ENCODE data around the gene HGFAC.

HGFAC gene

GRCh38 chr4:3405176-3405575 is 36.6 kb upstream of the HGFAC start:
- TF ChIP-seq CTCF (IDR thresholded peaks at IDR 0.05; ENCODE audit: low read depth, low read length, missing control alignments), result no peak
- Histone ChIP-seq H3K27ac (no peak overlapping the region), H3K36me3 (replicated peaks) (no peaks in the 10 kb centered on the region), H3K4me3 (ENCODE audit: low read depth, low read length) (no peak overlapping the region), H3K27me3 (replicated peaks) (no peaks in the 10 kb centered on the region)
- no peak for DNase-seq
- in situ Hi-C loops (cut with HindIII; ENCODE audit: low pct_ligation_motif_present, low sequenced_read_pairs), result no loop called here

GRCh38 chr4:3406021-3406420 is 35.7 kb upstream of the HGFAC start:
- DNase-seq, result no peak
- H3K36me3 ChIP-seq (replicated peaks), result no peaks in the 10 kb centered on the region
- no peak overlapping the region for H3K27ac ChIP-seq
- no peak for TF ChIP-seq CTCF (IDR thresholded peaks at IDR 0.05; ENCODE audit: low read depth, low read length, missing control alignments)
- H3K4me3 ChIP-seq (ENCODE audit: low read depth, low read length), result no peak overlapping the region
- in situ Hi-C loops (cut with HindIII; ENCODE audit: low pct_ligation_motif_present, low sequenced_read_pairs), result no loop called here
- H3K27me3 ChIP-seq (replicated peaks), result no peaks in the 10 kb centered on the region

- in situ Hi-C loops (cut with HindIII; ENCODE audit: low pct_ligation_motif_present, low sequenced_read_pairs), result no loop called here
- no peak for DNase-seq
- H3K27ac ChIP-seq, result no peak overlapping the region
- H3K27me3 ChIP-seq (replicated peaks), result no peaks in the 10 kb centered on the region
- no peak for TF ChIP-seq CTCF (IDR thresholded peaks at IDR 0.05; ENCODE audit: low read depth, low read length, missing control alignments)
- H3K36me3 ChIP-seq (replicated peaks), result no peaks in the 10 kb centered on the region
- H3K4me3 ChIP-seq (ENCODE audit: low read depth, low read length), result no peak overlapping the region
Observed at GRCh38 chr4:3406431-3406830, 35.3 kb upstream of the HGFAC start.

GRCh38 chr4:3407171-3407771 is 34.5 kb upstream of the HGFAC start:
- in situ Hi-C loops (cut with HindIII; ENCODE audit: low pct_ligation_motif_present, low sequenced_read_pairs), result no loop called here
- no peak overlapping the region for H3K4me3 ChIP-seq (ENCODE audit: low read depth, low read length)
- no peaks in the 10 kb centered on the region for H3K36me3 ChIP-seq (replicated peaks)
- no peak overlapping the region for H3K27ac ChIP-seq
- H3K27me3 ChIP-seq (replicated peaks), result no peaks in the 10 kb centered on the region
- no peak for TF ChIP-seq CTCF (IDR thresholded peaks at IDR 0.05; ENCODE audit: low read depth, low read length, missing control alignments)
- no peak for DNase-seq

GRCh38 chr4:3407930-3408792 is 33.6 kb upstream of the HGFAC start:
- no peak overlapping the region for H3K4me3 ChIP-seq (ENCODE audit: low read depth, low read length)
- no peak for DNase-seq
- H3K27me3 ChIP-seq (replicated peaks), result no peaks in the 10 kb centered on the region
- H3K27ac ChIP-seq, result no peak overlapping the region
- H3K36me3 ChIP-seq (replicated peaks), result no peaks in the 10 kb centered on the region
- in situ Hi-C loops (cut with HindIII; ENCODE audit: low pct_ligation_motif_present, low sequenced_read_pairs), result no loop called here
- no peak for TF ChIP-seq CTCF (IDR thresholded peaks at IDR 0.05; ENCODE audit: low read depth, low read length, missing control alignments)
